Mesothelial cell of epicardium (in vitro differentiated cells): ENCODE results near the gene LPIN1. TPM values are rescaled to one million over a fixed set of nuclear protein-coding genes. Genes with fewer than 3 reads are reported as not detected.
A peak's percentile ranks its signal among the peaks of the same experiment; 100 is the strongest.
"Not testable (repeated sequence)": the region's sequence is repeated elsewhere in the genome, so short reads cannot be mapped to it uniquely, and the experiment has no call there.

Experiments
- DNase-seq, 2 experiments: peaks; one replicate each; pipeline ENCODE4 v3.0.0; 2021; ENCODE audit warnings: low spot score in 2 of 2; ENCODE audit not compliant: unreplicated experiment in 2 of 2
- H3K27ac Mint-ChIP-seq: 2 replicates; pipeline ENCODE4 v1.8.0; 2021; ENCODE audit warnings: mixed read lengths
- H3K27me3 Mint-ChIP-seq: 2 replicates; pipeline ENCODE4 v1.8.0; 2021; ENCODE audit warnings: low read depth, mixed read lengths
- H3K36me3 Mint-ChIP-seq: 2 replicates; pipeline ENCODE4 v1.8.0; 2021; ENCODE audit warnings: mixed read lengths
- H3K4me1 Mint-ChIP-seq: 2 replicates; pipeline ENCODE4 v1.8.0; 2021; ENCODE audit warnings: mixed read lengths
- H3K4me3 Mint-ChIP-seq: 2 replicates; pipeline ENCODE4 v1.8.0; 2021; ENCODE audit warnings: mild to moderate bottlenecking, moderate library complexity, mixed read lengths
- H3K9me3 Mint-ChIP-seq: 2 replicates; pipeline ENCODE4 v1.8.0; 2021; ENCODE audit warnings: mixed read lengths
- CTCF ChIP-seq: fragments of 200-600 bp; sonication (generic); IDR thresholded peaks from one replicate; pipeline ENCODE4 v1.5.0; 2021; ENCODE audit warnings: antibody characterized with exemption; ENCODE audit not compliant: unreplicated experiment
- total RNA-seq: library from RNA; stranded (reverse); gene quantifications from 3 replicates; pipeline ENCODE4 v1.2.1, GENCODE V29; 2021

The LPIN1 gene
- total RNA-seq, 1 donor from 2014 or later, result 36.1 TPM

GRCh38 chr2:11757101-11757500, 10.7 kb downstream of the LPIN1 start:
- no peak for TF ChIP-seq CTCF
- H3K27ac Mint-ChIP-seq, result no peak overlapping the region
- H3K36me3 Mint-ChIP-seq, result peaks cover 14% of the 10 kb centered on the region

GRCh38 chr2:11758187-11758586, 11.8 kb downstream of the LPIN1 start:
- no peak overlapping the region for H3K27ac Mint-ChIP-seq
- no peak for TF ChIP-seq CTCF
- no peaks in the 10 kb centered on the region for H3K27me3 Mint-ChIP-seq
- H3K9me3 Mint-ChIP-seq, result peaks cover 9% of the 10 kb centered on the region
- H3K4me1 Mint-ChIP-seq, result peaks cover 22% of the 10 kb centered on the region
- peaks cover 17% of the 10 kb centered on the region for H3K36me3 Mint-ChIP-seq
- DNase-seq, result no peak
- no peak overlapping the region for H3K4me3 Mint-ChIP-seq

More at GRCh38 chr2:11757101-11757500, 10.7 kb downstream of the LPIN1 start:
- DNase-seq, result no peak
- Mint-ChIP-seq H3K4me1 (peaks cover 23% of the 10 kb centered on the region), H3K9me3 (peaks cover 9% of the 10 kb centered on the region), H3K4me3 (no peak overlapping the region), H3K27me3 (no peaks in the 10 kb centered on the region)

- Mint-ChIP-seq H3K9me3 (peaks cover 9% of the 10 kb centered on the region), H3K36me3 (peaks cover 17% of the 10 kb centered on the region), H3K27me3 (no peaks in the 10 kb centered on the region), H3K4me3 (no peak overlapping the region), H3K27ac (no peak overlapping the region), H3K4me1 (peaks cover 17% of the 10 kb centered on the region)
- TF ChIP-seq CTCF, result no peak
- DNase-seq, result no peak
Observed at GRCh38 chr2:11758647-11759046, 12.2 kb downstream of the LPIN1 start.

- not testable (repeated sequence) for H3K9me3 Mint-ChIP-seq, H3K4me3 Mint-ChIP-seq, H3K27me3 Mint-ChIP-seq, H3K27ac Mint-ChIP-seq, DNase-seq
- H3K36me3 Mint-ChIP-seq, result peaks cover 18% of the 10 kb centered on the region
- peaks cover 11% of the 10 kb centered on the region for H3K4me1 Mint-ChIP-seq
Observed at GRCh38 chr2:11759182-11759975, 12.9 kb downstream of the LPIN1 start.

- TF ChIP-seq CTCF, result no peak
- Mint-ChIP-seq H3K27me3 (no peaks in the 10 kb centered on the region), H3K4me3 (no peak overlapping the region), H3K36me3 (peaks cover 32% of the 10 kb centered on the region), H3K4me1 (peaks cover 13% of the 10 kb centered on the region), H3K9me3 (peaks cover 9% of the 10 kb centered on the region), H3K27ac (no peak overlapping the region)
- DNase-seq, result no peak
Observed at GRCh38 chr2:11761259-11761658, 14.8 kb downstream of the LPIN1 start.

- peaks cover 39% of the 10 kb centered on the region for H3K36me3 Mint-ChIP-seq
Observed at GRCh38 chr2:11762031-11762430, 15.6 kb downstream of the LPIN1 start.

More at GRCh38 chr2:11762031-11762430, 15.6 kb downstream of the LPIN1 start:
- no peak for DNase-seq
- H3K4me1 Mint-ChIP-seq, result peaks cover 9% of the 10 kb centered on the region
- H3K27ac Mint-ChIP-seq, result peak overlapping the region; percentile 43
- peaks cover 9% of the 10 kb centered on the region for H3K9me3 Mint-ChIP-seq
- TF ChIP-seq CTCF, result no peak
- H3K27me3 Mint-ChIP-seq, result no peaks in the 10 kb centered on the region
- H3K4me3 Mint-ChIP-seq, result no peak overlapping the region
